ENCODE measurements around the gene TBXAS1.

The TBXAS1 gene

DNA sequence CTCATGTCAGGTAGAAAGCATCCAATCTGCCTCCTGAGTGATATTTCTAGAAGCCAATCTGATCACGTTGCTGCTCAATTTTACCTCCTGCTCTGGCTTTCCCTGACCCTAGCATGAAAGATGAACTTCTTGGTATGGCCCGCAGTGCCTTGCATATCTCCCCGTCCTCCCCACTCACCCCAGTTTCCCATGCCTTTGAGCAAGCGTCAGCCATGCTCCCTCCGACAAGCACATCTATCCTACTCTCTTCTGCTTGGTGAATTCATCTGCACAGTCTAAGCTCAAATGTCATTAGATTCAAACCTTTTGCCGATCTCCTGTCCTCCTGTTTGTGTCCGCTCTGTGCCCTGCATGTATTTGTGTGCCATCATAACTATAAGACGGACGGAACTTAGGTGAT is 6.2 kb upstream of the TBXAS1 start:
- H3K27ac ChIP-seq (ENCODE audit: low read length), result no peak overlapping the region
- no peak overlapping the region for H2AFZ ChIP-seq (ENCODE audit: low read length)
- H3F3A ChIP-seq (ENCODE audit: insufficient read depth, low read length), result no peaks in the 10 kb centered on the region
- no peak for DNase-seq
- H3K79me2 ChIP-seq (ENCODE audit: low read length), result no peaks in the 10 kb centered on the region
- H3K9me2 ChIP-seq (replicated peaks; ENCODE audit: insufficient read depth, low read length), result no peaks in the 10 kb centered on the region
- no peaks in the 10 kb centered on the region for H3K9me3 ChIP-seq (replicated peaks; ENCODE audit: insufficient read depth, low read length)
- H4K20me1 ChIP-seq (ENCODE audit: insufficient read depth, low read length), result no peaks in the 10 kb centered on the region
- H3K4me3 ChIP-seq (ENCODE audit: low read length), result no peak overlapping the region
- TF ChIP-seq, protein P1, sequence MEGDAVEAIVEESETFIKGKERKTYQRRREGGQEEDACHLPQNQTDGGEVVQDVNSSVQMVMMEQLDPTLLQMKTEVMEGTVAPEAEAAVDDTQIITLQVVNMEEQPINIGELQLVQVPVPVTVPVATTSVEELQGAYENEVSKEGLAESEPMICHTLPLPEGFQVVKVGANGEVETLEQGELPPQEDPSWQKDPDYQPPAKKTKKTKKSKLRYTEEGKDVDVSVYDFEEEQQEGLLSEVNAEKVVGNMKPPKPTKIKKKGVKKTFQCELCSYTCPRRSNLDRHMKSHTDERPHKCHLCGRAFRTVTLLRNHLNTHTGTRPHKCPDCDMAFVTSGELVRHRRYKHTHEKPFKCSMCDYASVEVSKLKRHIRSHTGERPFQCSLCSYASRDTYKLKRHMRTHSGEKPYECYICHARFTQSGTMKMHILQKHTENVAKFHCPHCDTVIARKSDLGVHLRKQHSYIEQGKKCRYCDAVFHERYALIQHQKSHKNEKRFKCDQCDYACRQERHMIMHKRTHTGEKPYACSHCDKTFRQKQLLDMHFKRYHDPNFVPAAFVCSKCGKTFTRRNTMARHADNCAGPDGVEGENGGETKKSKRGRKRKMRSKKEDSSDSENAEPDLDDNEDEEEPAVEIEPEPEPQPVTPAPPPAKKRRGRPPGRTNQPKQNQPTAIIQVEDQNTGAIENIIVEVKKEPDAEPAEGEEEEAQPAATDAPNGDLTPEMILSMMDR (IDR thresholded peaks at IDR 0.05; ENCODE audit: low read length), result no peak
- no peak for TF ChIP-seq EZH2phosphoT487 (IDR thresholded peaks at IDR 0.05; ENCODE audit: low read length)
- TF ChIP-seq EZH2 (optimal IDR thresholded peaks at IDR 0.05; ENCODE audit: low read depth, low read length), result no peak
- H3K4me1 ChIP-seq (ENCODE audit: low read length), result no peaks in the 10 kb centered on the region
- H3K9ac ChIP-seq (ENCODE audit: low read length), result no peak overlapping the region
- H3K36me3 ChIP-seq (replicated peaks; ENCODE audit: insufficient read depth, low read length), result no peaks in the 10 kb centered on the region
- H3K4me2 ChIP-seq (ENCODE audit: low read depth, low read length), result no peak overlapping the region
- no peaks in the 10 kb centered on the region for H3K27me3 ChIP-seq (replicated peaks; ENCODE audit: insufficient read depth, low read length)

DNA sequence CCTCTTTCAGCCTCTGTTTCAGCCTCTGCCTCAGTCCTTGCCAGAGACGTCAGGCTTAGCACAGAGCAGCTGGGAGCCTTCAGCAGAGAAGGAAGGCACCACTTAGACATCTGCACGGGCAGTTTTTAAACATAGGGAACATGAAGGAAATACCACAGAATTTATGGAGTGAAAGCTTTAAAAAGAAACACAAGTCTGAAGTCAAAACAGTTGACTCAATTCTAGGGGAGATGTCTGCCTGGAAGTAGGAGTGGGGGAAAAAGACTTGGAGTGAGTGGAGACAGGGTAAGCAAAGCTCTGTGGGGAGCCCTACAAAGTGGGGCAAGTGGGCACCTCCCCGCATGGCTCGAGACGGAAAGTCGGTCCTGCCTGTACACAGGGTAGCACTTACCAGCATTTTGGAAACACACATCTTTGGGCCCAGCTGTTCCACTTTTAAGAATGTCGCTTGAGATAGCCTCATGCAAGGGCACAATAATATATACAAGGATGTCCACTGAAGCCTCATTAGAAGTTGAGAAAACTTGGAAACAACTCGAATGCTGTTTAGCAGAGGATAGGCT is 5.0 kb upstream of the TBXAS1 start:
- H3F3A ChIP-seq (ENCODE audit: insufficient read depth, low read length), result no peaks in the 10 kb centered on the region
- no peak overlapping the region for H3K4me2 ChIP-seq (ENCODE audit: low read depth, low read length)
- no peak overlapping the region for H3K4me3 ChIP-seq (ENCODE audit: low read length)
- no peaks in the 10 kb centered on the region for H3K36me3 ChIP-seq (replicated peaks; ENCODE audit: insufficient read depth, low read length)
- no peaks in the 10 kb centered on the region for H3K27me3 ChIP-seq (replicated peaks; ENCODE audit: insufficient read depth, low read length)
- H4K20me1 ChIP-seq (ENCODE audit: insufficient read depth, low read length), result no peaks in the 10 kb centered on the region
- no peaks in the 10 kb centered on the region for H3K9me2 ChIP-seq (replicated peaks; ENCODE audit: insufficient read depth, low read length)
- peaks cover 6% of the 10 kb centered on the region for H3K4me1 ChIP-seq (ENCODE audit: low read length)
- no peak overlapping the region for H3K27ac ChIP-seq (ENCODE audit: low read length)
- H3K9ac ChIP-seq (ENCODE audit: low read length), result no peak overlapping the region
- H2AFZ ChIP-seq (ENCODE audit: low read length), result no peak overlapping the region
- H3K9me3 ChIP-seq (replicated peaks; ENCODE audit: insufficient read depth, low read length), result no peaks in the 10 kb centered on the region
- TF ChIP-seq EZH2phosphoT487 (IDR thresholded peaks at IDR 0.05; ENCODE audit: low read length) (no peak), EZH2 (optimal IDR thresholded peaks at IDR 0.05; ENCODE audit: low read depth, low read length) (no peak)
- TF ChIP-seq, protein P1 (IDR thresholded peaks at IDR 0.05; ENCODE audit: low read length), result no peak
- H3K79me2 ChIP-seq (ENCODE audit: low read length), result no peaks in the 10 kb centered on the region
- no peak for DNase-seq

- Histone ChIP-seq H3K9me3 (replicated peaks; ENCODE audit: insufficient read depth, low read length) (no peaks in the 10 kb centered on the region), H3K36me3 (replicated peaks; ENCODE audit: insufficient read depth, low read length) (no peaks in the 10 kb centered on the region), H3K4me3 (ENCODE audit: low read length) (no peak overlapping the region), H3K27me3 (replicated peaks; ENCODE audit: insufficient read depth, low read length) (no peaks in the 10 kb centered on the region), H2AFZ (ENCODE audit: low read length) (no peak overlapping the region), H4K20me1 (ENCODE audit: insufficient read depth, low read length) (no peaks in the 10 kb centered on the region), H3K4me1 (ENCODE audit: low read length) (peaks cover 18% of the 10 kb centered on the region), H3K9ac (ENCODE audit: low read length) (no peak overlapping the region), H3K9me2 (replicated peaks; ENCODE audit: insufficient read depth, low read length) (no peaks in the 10 kb centered on the region), H3F3A (ENCODE audit: insufficient read depth, low read length) (no peaks in the 10 kb centered on the region), H3K4me2 (ENCODE audit: low read depth, low read length) (no peak overlapping the region), H3K27ac (ENCODE audit: low read length) (no peak overlapping the region), H3K79me2 (ENCODE audit: low read length) (no peaks in the 10 kb centered on the region)
- TF ChIP-seq, protein P1 (IDR thresholded peaks at IDR 0.05; ENCODE audit: low read length), result no peak
- TF ChIP-seq EZH2phosphoT487 (IDR thresholded peaks at IDR 0.05; ENCODE audit: low read length) (no peak), EZH2 (optimal IDR thresholded peaks at IDR 0.05; ENCODE audit: low read depth, low read length) (no peak)
- no peak for DNase-seq
Observed at GRCh38 chr7:139825666-139826290, 3.3 kb upstream of the TBXAS1 start.
